ENCODE measurements around the gene HAPLN2. TPM values are rescaled to one million over a fixed set of nuclear protein-coding genes. Genes with fewer than 3 reads are reported as not detected.

HAPLN2 gene
- total and polyA plus RNA-seq, 2 donors (not counting 1 experiment from before 2014, with no cell fraction given), result 0.13 TPM; not detected in 1

DNA sequence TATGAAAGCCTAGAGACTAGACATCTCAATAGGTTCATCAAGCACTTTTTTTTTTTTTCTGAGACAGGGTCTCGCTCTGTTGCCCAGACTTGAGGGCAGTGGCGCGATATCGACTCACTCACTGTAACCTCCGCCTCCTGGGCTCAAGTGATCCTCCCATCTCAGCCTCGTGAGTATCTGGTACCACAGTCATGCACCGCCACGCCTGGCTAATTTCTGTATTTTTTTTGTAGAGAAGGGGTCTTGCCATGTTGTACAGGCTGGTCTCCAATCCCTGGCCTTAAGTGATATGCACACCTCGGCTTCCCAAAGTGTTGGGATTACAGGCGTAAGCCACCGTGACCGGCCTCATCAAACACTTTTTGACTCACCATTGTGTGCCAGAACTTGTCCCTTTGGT is 17.3 kb upstream of the HAPLN2 start:
- 88% methylated on average over 4 of the region's 12 CpGs for WGBS (ENCODE audit: insufficient coverage)
- TF ChIP-seq, protein P1, sequence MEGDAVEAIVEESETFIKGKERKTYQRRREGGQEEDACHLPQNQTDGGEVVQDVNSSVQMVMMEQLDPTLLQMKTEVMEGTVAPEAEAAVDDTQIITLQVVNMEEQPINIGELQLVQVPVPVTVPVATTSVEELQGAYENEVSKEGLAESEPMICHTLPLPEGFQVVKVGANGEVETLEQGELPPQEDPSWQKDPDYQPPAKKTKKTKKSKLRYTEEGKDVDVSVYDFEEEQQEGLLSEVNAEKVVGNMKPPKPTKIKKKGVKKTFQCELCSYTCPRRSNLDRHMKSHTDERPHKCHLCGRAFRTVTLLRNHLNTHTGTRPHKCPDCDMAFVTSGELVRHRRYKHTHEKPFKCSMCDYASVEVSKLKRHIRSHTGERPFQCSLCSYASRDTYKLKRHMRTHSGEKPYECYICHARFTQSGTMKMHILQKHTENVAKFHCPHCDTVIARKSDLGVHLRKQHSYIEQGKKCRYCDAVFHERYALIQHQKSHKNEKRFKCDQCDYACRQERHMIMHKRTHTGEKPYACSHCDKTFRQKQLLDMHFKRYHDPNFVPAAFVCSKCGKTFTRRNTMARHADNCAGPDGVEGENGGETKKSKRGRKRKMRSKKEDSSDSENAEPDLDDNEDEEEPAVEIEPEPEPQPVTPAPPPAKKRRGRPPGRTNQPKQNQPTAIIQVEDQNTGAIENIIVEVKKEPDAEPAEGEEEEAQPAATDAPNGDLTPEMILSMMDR (IDR thresholded peaks at IDR 0.05), result no peak
- TF ChIP-seq EZH2 (IDR thresholded peaks at IDR 0.05; ENCODE audit: borderline replicate concordance, insufficient read depth, low read depth, low read length, poor library complexity, severe bottlenecking), result no peak
- Histone ChIP-seq H3K36me3 (replicated peaks in 1 of 2; ENCODE audit: control extremely low read depth in 1 of 2, control insufficient read depth in 1 of 2, extremely low read depth in 1 of 2, insufficient read depth in 2 of 2, low read length in 1 of 2) (peaks cover 0 to 22% of the 10 kb centered on the region in 2 experiments), H3K27ac (ENCODE audit: low read length in 2 of 2) (peak overlapping the region; percentile 72 to 83), H3K9me3 (ENCODE audit: control extremely low read depth in 1 of 3, control insufficient read depth in 2 of 3, insufficient read depth in 1 of 3, low read length in 2 of 3) (no peaks in the 10 kb centered on the region), H3K79me2 (ENCODE audit: control insufficient read depth, insufficient read depth, low read length) (peaks cover 37% of the 10 kb centered on the region), H3K9ac (ENCODE audit: low read length) (peak overlapping the region; percentile 93), H2AFZ (ENCODE audit: insufficient read depth, low read depth, low read length, poor library complexity, severe bottlenecking) (peak overlapping the region; percentile 99), H3K4me3 (ENCODE audit: control extremely low read depth in 1 of 5, extremely low read depth in 1 of 5, insufficient read depth in 1 of 5, low read depth in 2 of 5, low read length in 4 of 5) (peak overlapping the region; percentile 85 to 100 (median 99)), H3K27me3 (replicated peaks in 1 of 4; ENCODE audit: control extremely low read depth in 1 of 4, control insufficient read depth in 3 of 4, insufficient read depth in 4 of 4, low read length in 3 of 4) (no peaks in the 10 kb centered on the region), H4K20me1 (ENCODE audit: control insufficient read depth, insufficient read depth, low read length, poor library complexity, severe bottlenecking) (no peaks in the 10 kb centered on the region), H3K4me2 (replicated peaks; ENCODE audit: low read depth, low read length, poor library complexity, severe bottlenecking) (peak overlapping the region; percentile 95), H3K4me1 (ENCODE audit: control insufficient read depth in 2 of 2, insufficient read depth in 2 of 2, low read length in 2 of 2) (peaks cover 24 to 32% of the 10 kb centered on the region in 2 donors)
- Mint-ChIP-seq H3K4me1 (peaks cover 41% of the 10 kb centered on the region), H3K27me3 (no peaks in the 10 kb centered on the region), H3K9me3 (ENCODE audit: insufficient read depth) (no peaks in the 10 kb centered on the region), H3K27ac (peak overlapping the region; percentile 96), H3K4me3 (peak overlapping the region; percentile 97)
- POLR2A ChIA-PET, result interaction anchor here (0.6 to 2.2 kb wide), 7 partner anchors 10 to 145 kb away, joined by 3 to 8 read pairs (median 4); partner anchors contain the start of genes MEF2D and NAXE
- CTCF ChIA-PET, result interaction anchor here (0.7 to 6.1 kb wide), 9 partner anchors 10 to 216 kb away, joined by 3 to 37 read pairs (median 4); partner anchors contain the start of genes MEF2D and NAXE
- intact Hi-C loops (cut with micrococcal nuclease), result loop anchor here (1.0 to 2.0 kb wide), 5 partner anchors 11 to 165 kb away; partner anchors contain the start of genes MEF2D, NAXE and PRCC
- DNase-seq (peak; percentile 64), ATAC-seq (ENCODE audit: low read depth) (peak; percentile 28)

DNA sequence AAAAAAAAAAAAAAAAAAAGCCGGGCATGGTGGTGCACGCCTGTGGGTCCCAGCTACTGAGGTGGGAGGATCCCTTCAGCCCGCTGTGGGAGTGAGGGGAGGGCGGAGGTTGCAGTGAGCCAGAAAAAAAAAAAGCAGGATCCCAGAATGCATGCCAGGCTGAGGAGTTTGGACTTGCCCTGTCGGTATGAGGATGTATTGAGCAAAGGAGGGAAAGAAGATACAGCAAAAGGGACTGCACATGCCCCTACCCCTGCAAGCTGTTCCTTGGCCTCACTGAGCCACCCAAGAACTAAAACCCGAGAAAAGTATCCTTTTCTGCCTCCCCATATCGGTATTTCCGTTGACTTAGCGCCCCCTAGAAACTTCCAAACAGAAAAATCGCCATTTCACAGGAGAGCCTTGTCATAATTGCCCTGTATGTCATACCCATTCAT is 16.6 kb upstream of the HAPLN2 start:
- peaks cover 31 to 38% of the 10 kb centered on the region in 2 donors for H3K4me1 ChIP-seq (ENCODE audit: control insufficient read depth in 2 of 2, insufficient read depth in 2 of 2, low read length in 2 of 2)
- H3K79me2 ChIP-seq (ENCODE audit: control insufficient read depth, insufficient read depth, low read length), result peaks cover 37% of the 10 kb centered on the region
- intact Hi-C loops (cut with micrococcal nuclease), result no loop called here
- Mint-ChIP-seq H3K9me3 (ENCODE audit: insufficient read depth) (no peaks in the 10 kb centered on the region), H3K27ac (peak overlapping the region; percentile 53), H3K27me3 (no peaks in the 10 kb centered on the region), H3K4me3 (peak overlapping the region; percentile 63), H3K4me1 (peaks cover 46% of the 10 kb centered on the region)
- no peaks in the 10 kb centered on the region for H4K20me1 ChIP-seq (ENCODE audit: control insufficient read depth, insufficient read depth, low read length, poor library complexity, severe bottlenecking)
- no peaks in the 10 kb centered on the region for H3K9me3 ChIP-seq (ENCODE audit: control extremely low read depth in 1 of 3, control insufficient read depth in 2 of 3, insufficient read depth in 1 of 3, low read length in 2 of 3)
- no peak overlapping the region for H2AFZ ChIP-seq (ENCODE audit: insufficient read depth, low read depth, low read length, poor library complexity, severe bottlenecking)
- no peak overlapping the region for H3K27ac ChIP-seq (ENCODE audit: low read length in 2 of 2)
- 43% methylated on average over 9 of the region's 10 CpGs for WGBS (ENCODE audit: insufficient coverage)
- H3K4me2 ChIP-seq (replicated peaks; ENCODE audit: low read depth, low read length, poor library complexity, severe bottlenecking), result peak overlapping the region; percentile 95
- TF ChIP-seq EZH2 (IDR thresholded peaks at IDR 0.05; ENCODE audit: borderline replicate concordance, insufficient read depth, low read depth, low read length, poor library complexity, severe bottlenecking), result no peak
- TF ChIP-seq, protein P1 (IDR thresholded peaks at IDR 0.05), result peak; percentile 30
- POLR2A ChIA-PET, result interaction anchor here (0.7 to 2.2 kb wide), 4 partner anchors 10 to 141 kb away, joined by 3 to 8 read pairs (median 4); partner anchors contain the start of gene NAXE
- H3K9ac ChIP-seq (ENCODE audit: low read length), result no peak overlapping the region
- CTCF ChIA-PET, result interaction anchor here (0.7 to 6.1 kb wide), 6 partner anchors 10 to 117 kb away, joined by 3 to 37 read pairs (median 6); partner anchors contain the start of genes MEF2D and NAXE
- DNase-seq (no peak), ATAC-seq (ENCODE audit: low read depth) (no peak)
- H3K27me3 ChIP-seq (replicated peaks in 1 of 4; ENCODE audit: control extremely low read depth in 1 of 4, control insufficient read depth in 3 of 4, insufficient read depth in 4 of 4, low read length in 3 of 4), result no peaks in the 10 kb centered on the region
- no peak overlapping the region for H3K4me3 ChIP-seq (ENCODE audit: control extremely low read depth in 1 of 5, extremely low read depth in 1 of 5, insufficient read depth in 1 of 5, low read depth in 2 of 5, low read length in 4 of 5)
- H3K36me3 ChIP-seq (replicated peaks in 1 of 2; ENCODE audit: control extremely low read depth in 1 of 2, control insufficient read depth in 1 of 2, extremely low read depth in 1 of 2, insufficient read depth in 2 of 2, low read length in 1 of 2), result peaks cover 0 to 15% of the 10 kb centered on the region in 2 experiments

Data from B cell (primary cell).